HCT116 (cell line): ENCODE results near the gene APBA2. TPM values are rescaled to one million over a fixed set of nuclear protein-coding genes. Genes with fewer than 3 reads are reported as not detected.

Experiments
- ATAC-seq: fragments of 200-7000 bp; cut with Tn5 transposase; 2 replicates; pipeline ENCODE4 v1.9.1; 2020; ENCODE audit warnings: mild to moderate bottlenecking, moderate library complexity
- BruUV-seq: library from RNA; stranded (reverse); fragments of 400-500 nt; replicated peaks from 2 replicates; lab custom pipeline; 2021; lab: Mats Ljungman, UMichigan
- CTCF ChIA-PET: fragments of 300-600 bp; sonication (Branson Sonifier 250); formaldehyde crosslinking; loops from one replicate; lab custom pipeline; 2021; ENCODE audit warnings: antibody characterized with exemption; lab: Charles Lee
- POLR2A ChIA-PET: fragments of 300-600, 350-600 bp; sonication (Branson Sonifier 250); formaldehyde crosslinking; loops from one replicate; lab custom pipeline; 2021; ENCODE audit warnings: antibody characterized with exemption; lab: Charles Lee
- RAD21 ChIA-PET, 2 experiments: fragments of 300-600 bp; sonication (Branson Sonifier 250); formaldehyde crosslinking; loops; one replicate each; lab custom pipeline; 2023; ENCODE audit warnings: low total read pairs in 2 of 2; ENCODE audit not compliant: uncharacterized antibody in 2 of 2, unreplicated experiment in 2 of 2, low non-redundant PET in 1 of 2; lab: Charles Lee
- DNase-seq: peaks from one replicate; pipeline ENCODE4 v3.0.0-alpha.2; 2010; ENCODE audit warnings: low read depth, low spot score
- H2AFZ ChIP-seq: fragments of 200-600 bp; shearing (Covaris generic), sonication (generic); 2 replicates; pipeline ENCODE4 v1.6.1; 2017; ENCODE audit warnings: low read depth, mixed run types, mixed read lengths, antibody characterized with exemption, low read length; ENCODE audit not compliant: poor library complexity, severe bottlenecking
- H3K27ac ChIP-seq: 2 replicates; pipeline ENCODE4 v1.5.1; 2012; ENCODE audit warnings: low read depth, low read length
- H3K27me3 ChIP-seq: fragments of 200-600 bp; sonication (generic); 2 replicates; pipeline ENCODE4 v1.6.1; 2016; ENCODE audit warnings: mixed run types, low read length, mixed read lengths; ENCODE audit not compliant: insufficient read depth
- H3K36me3 ChIP-seq, 2 experiments: fragments of 200-500 bp in 1 of 2; fragments of 200-600 bp in 1 of 2; sonication (Bioruptor generic) in 1 of 2; sonication (generic) in 1 of 2; 2 replicates each; pipeline versions ENCODE4 v1.5.1 to v1.6.1; 2014 to 2016; ENCODE audit warnings: low read length in 2 of 2, inconsistent platforms in 1 of 2, mixed read lengths in 1 of 2, mixed run types in 1 of 2; ENCODE audit not compliant: insufficient read depth in 2 of 2, control insufficient read depth in 1 of 2
- H3K4me1 ChIP-seq, 2 experiments: fragments of 200-600 bp in 1 of 2; sonication (generic) in 1 of 2; 2 replicates each; pipeline versions ENCODE4 v1.5.1 to v1.6.1; 2012 to 2017; ENCODE audit warnings: low read length in 2 of 2, inconsistent platforms in 1 of 2, mild to moderate bottlenecking in 1 of 2, mixed read lengths in 1 of 2, mixed run types in 1 of 2, moderate library complexity in 1 of 2; ENCODE audit not compliant: insufficient read depth in 2 of 2, control insufficient read depth in 1 of 2
- H3K4me2 ChIP-seq: fragments of 200-600 bp; sonication (generic); 2 replicates; pipeline ENCODE4 v1.6.1; 2017; ENCODE audit warnings: mixed run types, low read length, mixed read lengths
- H3K4me3 ChIP-seq, 2 experiments: fragments of 200-600 bp in 1 of 2; sonication (generic) in 1 of 2; replicated peaks in 1 of 2; 2 replicates each; pipeline ENCODE4 v1.5.1; 2011 to 2016; ENCODE audit warnings: low read length in 2 of 2, control low read depth in 1 of 2, low read depth in 1 of 2, mild to moderate bottlenecking in 1 of 2, mixed read lengths in 1 of 2, mixed run types in 1 of 2
- H3K79me2 ChIP-seq: fragments of 200-600 bp; sonication (generic); 2 replicates; pipeline ENCODE4 v1.6.1; 2017; ENCODE audit warnings: mild to moderate bottlenecking, mixed run types, low read length, moderate library complexity, mixed read lengths; ENCODE audit not compliant: insufficient read depth
- H3K9ac ChIP-seq: fragments of 200-600 bp; sonication (generic); 2 replicates; pipeline ENCODE4 v1.6.1; 2016; ENCODE audit warnings: low read length, mixed read lengths
- H3K9me2 ChIP-seq: fragments of 200-600 bp; sonication (generic), shearing (Covaris generic); 2 replicates; pipeline ENCODE4 v1.6.1; 2017; ENCODE audit warnings: mixed run types, mild to moderate bottlenecking, moderate library complexity; ENCODE audit not compliant: insufficient read depth
- H3K9me3 ChIP-seq, 2 experiments: fragments of 200-500 bp in 1 of 2; fragments of 200-600 bp in 1 of 2; sonication (Bioruptor generic) in 1 of 2; sonication (generic) in 1 of 2; 2 replicates each; pipeline ENCODE4 v1.6.1; 2014 to 2017; ENCODE audit warnings: low read length in 2 of 2, mixed read lengths in 2 of 2, inconsistent platforms in 1 of 2, low read depth in 1 of 2, mild to moderate bottlenecking in 1 of 2, mixed run types in 1 of 2, moderate library complexity in 1 of 2; ENCODE audit not compliant: control insufficient read depth in 1 of 2, insufficient read depth in 1 of 2
- H4K20me1 ChIP-seq: fragments of 200-600 bp; sonication (generic), shearing (Covaris generic); 2 replicates; pipeline ENCODE4 v1.6.1; 2017; ENCODE audit warnings: mixed run types, mild to moderate bottlenecking, moderate library complexity; ENCODE audit not compliant: insufficient read depth
- POLR2A ChIP-seq: IDR thresholded peaks from 2 replicates; pipeline ENCODE4 v1.7.0; 2011; ENCODE audit warnings: borderline replicate concordance; ENCODE audit not compliant: insufficient read depth, insufficient read length; ENCODE audit errors: extremely low read depth
- intact Hi-C: fragments of 100-400 bp; cut with micrococcal nuclease; formaldehyde crosslinking; loops from 2 replicates; pipeline ENCODE4 v1.10.0; 2022
- total RNA-seq: library from RNA; stranded (reverse); gene quantifications from one replicate; pipeline ENCODE4 v1.2.1, GENCODE V29; 2021; ENCODE audit not compliant: unreplicated experiment

The APBA2 gene
- total RNA-seq, 1 experiment from 2014 or later: 0.47 TPM

- RAD21 ChIA-PET: no interaction called here
- no peak overlapping the region for H3K4me2 ChIP-seq
- BruUV-seq: no TSS peak
Observed at GRCh38 chr15:29149738-29150075, 263.9 kb downstream of the APBA2 start.

GRCh38 chr15:29150515-29151483 is 265.0 kb downstream of the APBA2 start:
- Histone ChIP-seq H3K79me2 (no peaks in the 10 kb centered on the region), H3K27ac (no peak overlapping the region)
- POLR2A ChIA-PET: no interaction called here
- TF ChIP-seq POLR2A: no peak
- TF ChIP-seq, all 23 proteins: peak for 0
- no peak for DNase-seq
- H2AFZ ChIP-seq: no peak overlapping the region
- no peak overlapping the region for H3K9ac ChIP-seq
- H3K9me2 ChIP-seq: no peaks in the 10 kb centered on the region
- H3K27me3 ChIP-seq: peaks cover 5% of the 10 kb centered on the region; the same call in 1 of the 2 replicates
- no peaks in the 10 kb centered on the region for H3K36me3 ChIP-seq
- H4K20me1 ChIP-seq: no peaks in the 10 kb centered on the region
- ChIA-PET CTCF (no interaction called here), RAD21 (no interaction called here)
- no peak overlapping the region for H3K4me2 ChIP-seq
- no peak overlapping the region for H3K4me3 ChIP-seq
- intact Hi-C loops: no loop called here
- no peaks in the 10 kb centered on the region for H3K9me3 ChIP-seq
- no peak for ATAC-seq
- BruUV-seq: no TSS peak
- H3K4me1 ChIP-seq: no peaks in the 10 kb centered on the region

More at GRCh38 chr15:29149738-29150075, 263.9 kb downstream of the APBA2 start:
- H3K4me1 ChIP-seq: no peaks in the 10 kb centered on the region
- peaks cover 4% of the 10 kb centered on the region; the same call in 1 of the 2 replicates for H3K27me3 ChIP-seq
- no peaks in the 10 kb centered on the region for H3K9me2 ChIP-seq
- no peak for TF ChIP-seq POLR2A
- POLR2A ChIA-PET: no interaction called here
- H4K20me1 ChIP-seq: no peaks in the 10 kb centered on the region
- CTCF ChIA-PET: interaction anchor here (1.6 kb wide), 1 partner anchor 9 kb away, joined by 4 read pairs; no protein-coding TSS in a partner anchor
- intact Hi-C loops: loop anchor here (10.0 kb wide), 1 partner anchor 255 kb away; no protein-coding TSS in a partner anchor
- H3K27ac ChIP-seq: no peak overlapping the region
- DNase-seq (no peak), ATAC-seq (no peak)
- no peaks in the 10 kb centered on the region for H3K79me2 ChIP-seq
- no peaks in the 10 kb centered on the region for H3K36me3 ChIP-seq
- H3K9ac ChIP-seq: no peak overlapping the region
- H3K4me3 ChIP-seq: no peak overlapping the region
- no peaks in the 10 kb centered on the region for H3K9me3 ChIP-seq
- no peak overlapping the region for H2AFZ ChIP-seq
